Measurements from ENCODE around the gene TMPRSS15.

DNA sequence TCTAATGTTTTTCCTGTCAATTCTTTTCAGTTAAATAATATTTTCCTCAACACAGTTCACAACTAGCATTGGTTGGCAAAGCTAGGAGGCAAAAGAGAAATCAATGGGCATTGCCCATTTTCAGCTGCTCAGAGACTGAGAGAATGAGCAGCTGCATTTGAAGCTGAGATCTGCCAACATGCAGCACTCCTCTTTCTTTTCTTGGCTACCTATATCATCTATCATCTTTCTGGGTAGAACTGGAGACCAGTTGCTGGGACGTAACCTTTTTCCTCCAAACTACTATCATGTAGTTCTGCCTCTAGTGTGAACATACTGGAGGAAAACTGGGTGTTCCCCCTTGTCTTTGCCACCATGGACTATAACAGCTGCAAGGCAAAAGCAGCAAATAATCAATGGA, 136.1 kb downstream of the TMPRSS15 start:
- TF ChIP-seq EZH2 (IDR thresholded peaks at IDR 0.05; ENCODE audit: borderline replicate concordance, low read length) = no peak
- TF ChIP-seq, protein P1, sequence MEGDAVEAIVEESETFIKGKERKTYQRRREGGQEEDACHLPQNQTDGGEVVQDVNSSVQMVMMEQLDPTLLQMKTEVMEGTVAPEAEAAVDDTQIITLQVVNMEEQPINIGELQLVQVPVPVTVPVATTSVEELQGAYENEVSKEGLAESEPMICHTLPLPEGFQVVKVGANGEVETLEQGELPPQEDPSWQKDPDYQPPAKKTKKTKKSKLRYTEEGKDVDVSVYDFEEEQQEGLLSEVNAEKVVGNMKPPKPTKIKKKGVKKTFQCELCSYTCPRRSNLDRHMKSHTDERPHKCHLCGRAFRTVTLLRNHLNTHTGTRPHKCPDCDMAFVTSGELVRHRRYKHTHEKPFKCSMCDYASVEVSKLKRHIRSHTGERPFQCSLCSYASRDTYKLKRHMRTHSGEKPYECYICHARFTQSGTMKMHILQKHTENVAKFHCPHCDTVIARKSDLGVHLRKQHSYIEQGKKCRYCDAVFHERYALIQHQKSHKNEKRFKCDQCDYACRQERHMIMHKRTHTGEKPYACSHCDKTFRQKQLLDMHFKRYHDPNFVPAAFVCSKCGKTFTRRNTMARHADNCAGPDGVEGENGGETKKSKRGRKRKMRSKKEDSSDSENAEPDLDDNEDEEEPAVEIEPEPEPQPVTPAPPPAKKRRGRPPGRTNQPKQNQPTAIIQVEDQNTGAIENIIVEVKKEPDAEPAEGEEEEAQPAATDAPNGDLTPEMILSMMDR (IDR thresholded peaks at IDR 0.05; ENCODE audit: low read length) = no peak

Measured in OCI-LY1 (cell line).